Hypothalamus (tissue), 51 donors: ENCODE results near the gene KLF13.
A peak's percentile ranks its signal among the peaks of the same experiment; 100 is the strongest.
"Not testable (repeated sequence)": the region's sequence is repeated elsewhere in the genome, so short reads cannot be mapped to it uniquely, and the experiment has no call there.

Experiments
- DNase-seq, 51 donors: peaks; one replicate each; lab custom pipeline; 2025; lab: John Stamatoyannopoulos, UW

The KLF13 gene

GRCh38 chr15:31342781-31343626 lies 16.4 kb downstream of the KLF13 start:
- DNase-seq, result no peak

- DNase-seq, result no peak
These were observed 17.2 kb downstream of the KLF13 start for GRCh38 chr15:31343831-31344230.

- peak in 1 of 51 donors; percentile 40 for DNase-seq
These were observed 17.6 kb downstream of the KLF13 start for GRCh38 chr15:31344266-31344665.

- no peak for DNase-seq
These were observed 18.4 kb downstream of the KLF13 start for GRCh38 chr15:31344823-31345605.

GRCh38 chr15:31345606-31346366 lies 19.2 kb downstream of the KLF13 start:
- no peak for DNase-seq

GRCh38 chr15:31346367-31347066 lies 19.9 kb downstream of the KLF13 start:
- DNase-seq, result no peak

- DNase-seq, result no peak
These were observed 20.7 kb downstream of the KLF13 start for GRCh38 chr15:31347067-31347975.

- DNase-seq, result no peak
These were observed 21.6 kb downstream of the KLF13 start for GRCh38 chr15:31347981-31348803.

GRCh38 chr15:31349233-31350141 lies 22.9 kb downstream of the KLF13 start:
- DNase-seq, result peak in 3 of 51 donors; percentile 15 to 41 (median 21)

- no peak for DNase-seq
These were observed 24.1 kb downstream of the KLF13 start for GRCh38 chr15:31350771-31351170.

- peak in 9 of 51 donors; percentile 18 to 49 (median 25) for DNase-seq
These were observed 25.7 kb downstream of the KLF13 start for GRCh38 chr15:31352339-31352751.

- DNase-seq, result peak in 44 of 51 donors; percentile 26 to 84 (median 61)
These were observed 26.5 kb downstream of the KLF13 start for GRCh38 chr15:31352911-31353811.

GRCh38 chr15:31353931-31354330 lies 27.3 kb downstream of the KLF13 start:
- DNase-seq, result peak in 36 of 51 donors; percentile 13 to 84 (median 62)

- not testable (repeated sequence) for DNase-seq
These were observed 29.5 kb downstream of the KLF13 start for GRCh38 chr15:31356097-31356496.

GRCh38 chr15:31357148-31357547 lies 30.5 kb downstream of the KLF13 start:
- no peak for DNase-seq

- DNase-seq, result no peak
These were observed 31.5 kb downstream of the KLF13 start for GRCh38 chr15:31358163-31358562.
